ENCODE results near the gene RNF115.

The RNF115 gene

GRCh38 chr1:145701306-145701862, 122.5 kb downstream of the RNF115 start:
- Mint-ChIP-seq H3K27ac (no peak overlapping the region), H3K4me3 (no peak overlapping the region), H3K36me3 (no peaks in the 10 kb centered on the region), H3K9me3 (no peaks in the 10 kb centered on the region), H3K4me1 (peaks cover 4% of the 10 kb centered on the region), H3K27me3 (peaks cover 5% of the 10 kb centered on the region)
- no peak for DNase-seq (ENCODE audit: low spot score in 2 of 2)
- no peak for ATAC-seq (ENCODE audit: low read depth)

GRCh38 chr1:145696630-145696960, 127.3 kb downstream of the RNF115 start:
- no peaks in the 10 kb centered on the region for H3K9me3 Mint-ChIP-seq
- ATAC-seq (ENCODE audit: low read depth): no peak
- H3K27me3 Mint-ChIP-seq: peaks cover 7% of the 10 kb centered on the region

GRCh38 chr1:145695821-145696629, 127.9 kb downstream of the RNF115 start:
- H3K4me3 Mint-ChIP-seq: no peak overlapping the region
- H3K27ac Mint-ChIP-seq: no peak overlapping the region
- peaks cover 7% of the 10 kb centered on the region for H3K27me3 Mint-ChIP-seq
- ATAC-seq (ENCODE audit: low read depth) (no peak), DNase-seq (ENCODE audit: low spot score in 2 of 2) (no peak)
- H3K36me3 Mint-ChIP-seq: no peaks in the 10 kb centered on the region
- H3K9me3 Mint-ChIP-seq: no peaks in the 10 kb centered on the region
- peaks cover 6% of the 10 kb centered on the region for H3K4me1 Mint-ChIP-seq

More at GRCh38 chr1:145696630-145696960, 127.3 kb downstream of the RNF115 start:
- Mint-ChIP-seq H3K27ac (no peak overlapping the region), H3K4me3 (no peak overlapping the region), H3K36me3 (no peaks in the 10 kb centered on the region), H3K4me1 (peaks cover 6% of the 10 kb centered on the region)
- DNase-seq (ENCODE audit: low spot score in 2 of 2): no peak

GRCh38 chr1:145692785-145693443, 131.0 kb downstream of the RNF115 start:
- peaks cover 18% of the 10 kb centered on the region for H3K4me1 Mint-ChIP-seq
- H3K9me3 Mint-ChIP-seq: no peaks in the 10 kb centered on the region
- peaks cover 6% of the 10 kb centered on the region for H3K27me3 Mint-ChIP-seq
- no peak overlapping the region for H3K27ac Mint-ChIP-seq
- no peak overlapping the region for H3K4me3 Mint-ChIP-seq
- no peaks in the 10 kb centered on the region for H3K36me3 Mint-ChIP-seq
- ATAC-seq (ENCODE audit: low read depth) (no peak), DNase-seq (ENCODE audit: low spot score in 2 of 2) (no peak)

- peaks cover 14% of the 10 kb centered on the region for H3K4me1 Mint-ChIP-seq
- peak overlapping the region; percentile 32 for H3K27ac Mint-ChIP-seq
- DNase-seq (ENCODE audit: low spot score in 2 of 2): no peak
- H3K36me3 Mint-ChIP-seq: peaks cover 1% of the 10 kb centered on the region
- H3K27me3 Mint-ChIP-seq: peaks cover 3% of the 10 kb centered on the region
- H3K9me3 Mint-ChIP-seq: no peaks in the 10 kb centered on the region
- no peak overlapping the region for H3K4me3 Mint-ChIP-seq
- peak; percentile 60 for ATAC-seq (ENCODE audit: low read depth)
Measured at GRCh38 chr1:145690587-145691558, 133.0 kb downstream of the RNF115 start.

- H3K9me3 Mint-ChIP-seq: no peaks in the 10 kb centered on the region
Measured at GRCh38 chr1:145689922-145690321, 134.0 kb downstream of the RNF115 start.

GRCh38 chr1:145688924-145689323, 135.0 kb downstream of the RNF115 start:
- Mint-ChIP-seq H3K4me3 (no peak overlapping the region), H3K27ac (no peak overlapping the region), H3K9me3 (no peaks in the 10 kb centered on the region), H3K4me1 (peaks cover 12% of the 10 kb centered on the region), H3K36me3 (peaks cover 1% of the 10 kb centered on the region), H3K27me3 (no peaks in the 10 kb centered on the region)
- ATAC-seq (ENCODE audit: low read depth): no peak
- DNase-seq (ENCODE audit: low spot score in 2 of 2): no peak

More at GRCh38 chr1:145689922-145690321, 134.0 kb downstream of the RNF115 start:
- Mint-ChIP-seq H3K36me3 (peaks cover 1% of the 10 kb centered on the region), H3K27me3 (peaks cover 3% of the 10 kb centered on the region), H3K27ac (no peak overlapping the region), H3K4me3 (no peak overlapping the region), H3K4me1 (peaks cover 12% of the 10 kb centered on the region)
- DNase-seq (ENCODE audit: low spot score in 2 of 2) (no peak), ATAC-seq (ENCODE audit: low read depth) (no peak)
